ENCODE data around the gene CAMK2N1.
A peak's percentile ranks its signal among the peaks of the same experiment; 100 is the strongest.

CAMK2N1 gene

DNA sequence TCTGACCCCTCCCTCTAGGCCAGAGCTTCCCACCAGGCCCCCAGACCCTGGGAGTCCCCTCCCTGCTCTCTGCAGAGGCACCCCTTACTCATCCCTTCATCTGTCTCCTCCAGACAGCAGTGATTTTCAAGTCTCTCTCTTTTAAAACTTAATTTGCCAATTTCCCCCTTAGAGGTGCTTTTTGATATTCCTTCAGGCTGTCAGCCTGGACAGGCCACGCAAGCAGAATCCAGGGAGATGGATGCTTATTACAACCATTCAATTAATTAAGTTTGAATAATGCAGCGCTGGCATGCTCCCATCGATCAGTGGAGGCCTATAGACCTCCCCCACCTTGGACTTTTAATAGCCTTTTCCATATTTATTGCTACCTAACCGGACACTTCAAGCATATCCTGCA, 6.2 kb downstream of the CAMK2N1 start:
- no peak for TF ChIP-seq CTCF (IDR thresholded peaks at IDR 0.05)
- H3K9ac ChIP-seq = no peak overlapping the region
- no peaks in the 10 kb centered on the region for H3K9me3 ChIP-seq (ENCODE audit: control insufficient read depth, low read length)
- H3K4me3 ChIP-seq (ENCODE audit: low read depth, low read length) = no peak overlapping the region
- peaks cover 19% of the 10 kb centered on the region for H3K4me1 ChIP-seq
- H3K27me3 ChIP-seq (ENCODE audit: control insufficient read depth, insufficient read depth, low read length) = no peaks in the 10 kb centered on the region
- no peak overlapping the region for H2AFZ ChIP-seq
- H3K4me2 ChIP-seq (ENCODE audit: low read length) = no peak overlapping the region
- H3K79me2 ChIP-seq = peaks cover 2% of the 10 kb centered on the region
- no peaks in the 10 kb centered on the region for H3K36me3 ChIP-seq (ENCODE audit: control insufficient read depth, insufficient read depth, low read length)
- no peak overlapping the region for H3K27ac ChIP-seq

GRCh38 chr1:20478057-20478635, 7.9 kb downstream of the CAMK2N1 start:
- Histone ChIP-seq H3K4me1 (peaks cover 19% of the 10 kb centered on the region), H3K27me3 (ENCODE audit: control insufficient read depth, insufficient read depth, low read length) (no peaks in the 10 kb centered on the region)

GRCh38 chr1:20477348-20478056, 8.5 kb downstream of the CAMK2N1 start:
- Histone ChIP-seq H2AFZ (no peak overlapping the region), H3K79me2 (peaks cover 2% of the 10 kb centered on the region), H3K4me1 (peaks cover 17% of the 10 kb centered on the region), H3K4me3 (ENCODE audit: low read depth, low read length) (no peak overlapping the region), H3K4me2 (ENCODE audit: low read length) (no peak overlapping the region), H3K9ac (no peak overlapping the region), H3K27me3 (ENCODE audit: control insufficient read depth, insufficient read depth, low read length) (no peaks in the 10 kb centered on the region), H3K36me3 (ENCODE audit: control insufficient read depth, insufficient read depth, low read length) (no peaks in the 10 kb centered on the region), H3K27ac (no peak overlapping the region), H3K9me3 (ENCODE audit: control insufficient read depth, low read length) (no peaks in the 10 kb centered on the region)
- no peak for TF ChIP-seq CTCF (IDR thresholded peaks at IDR 0.05)

More at GRCh38 chr1:20478057-20478635, 7.9 kb downstream of the CAMK2N1 start:
- H2AFZ ChIP-seq = no peak overlapping the region
- peaks cover 2% of the 10 kb centered on the region for H3K79me2 ChIP-seq
- H3K4me3 ChIP-seq (ENCODE audit: low read depth, low read length) = no peak overlapping the region
- H3K4me2 ChIP-seq (ENCODE audit: low read length) = no peak overlapping the region
- no peaks in the 10 kb centered on the region for H3K9me3 ChIP-seq (ENCODE audit: control insufficient read depth, low read length)
- H3K36me3 ChIP-seq (ENCODE audit: control insufficient read depth, insufficient read depth, low read length) = no peaks in the 10 kb centered on the region
- no peak for TF ChIP-seq CTCF (IDR thresholded peaks at IDR 0.05)
- no peak overlapping the region for H3K9ac ChIP-seq
- H3K27ac ChIP-seq = no peak overlapping the region

GRCh38 chr1:20476265-20477038, 9.6 kb downstream of the CAMK2N1 start:
- peak overlapping the region; percentile 61 for H3K4me2 ChIP-seq (ENCODE audit: low read length)
- H2AFZ ChIP-seq = peak overlapping the region; percentile 74
- no peaks in the 10 kb centered on the region for H3K9me3 ChIP-seq (ENCODE audit: control insufficient read depth, low read length)
- peak overlapping the region; percentile 80 for H3K27ac ChIP-seq
- peak overlapping the region; percentile 26 for H3K4me3 ChIP-seq (ENCODE audit: low read depth, low read length)
- no peak overlapping the region for H3K9ac ChIP-seq
- H3K4me1 ChIP-seq = peaks cover 17% of the 10 kb centered on the region
- peaks cover 2% of the 10 kb centered on the region for H3K79me2 ChIP-seq
- TF ChIP-seq CTCF (IDR thresholded peaks at IDR 0.05) = no peak
- no peaks in the 10 kb centered on the region for H3K36me3 ChIP-seq (ENCODE audit: control insufficient read depth, insufficient read depth, low read length)
- no peaks in the 10 kb centered on the region for H3K27me3 ChIP-seq (ENCODE audit: control insufficient read depth, insufficient read depth, low read length)
